A549 treated with RU486 at 1 μM for 4 hours (cell line): ENCODE results near the gene ZNG1F. TPM values are rescaled to one million over a fixed set of nuclear protein-coding genes. Genes with fewer than 3 reads are reported as not detected.

Experiments used
- total RNA-seq: library from RNA; stranded (reverse); fragments of 200-300 nt; extraction: Qiagen RNA extraction; gene quantifications from 5 replicates; pipeline ENCODE4 v1.2.3, GENCODE V29; 2022; ENCODE audit warnings: low read depth

ZNG1F gene
- total RNA-seq: 16.7 to 49.4 TPM (median 25.5 TPM) in 5 replicates

GRCh38 chr9:41189217-41189616 is at the start of gene ZNG1F:
Gene ZNG1F, minus strand, starts transcription at chr9:41189317. Its CDS starts 59 bp downstream, at chr9:41189258.

GRCh38 chr9:41128581-41128980 is 60.5 kb downstream of the ZNG1F start, which contains the start of gene FOXD4L6:
Gene FOXD4L6, minus strand, starts transcription at chr9:41128681. Its CDS starts 298 bp downstream, at chr9:41128383.

Other genes with a start within 250 kb of the ZNG1F start
- gene FOXD4L6, start 60.6 kb downstream of the ZNG1F start, total RNA-seq: 0.11 TPM in 1 of 5 replicates, not detected in the others